CD4-positive, alpha-beta T cell treated with Interleukin-21 for 1 hour (primary cell): Measurements from ENCODE around the gene CATSPERZ.
A peak's percentile ranks its signal among the peaks of the same experiment; 100 is the strongest.

ENCODE experiments used
- DNase-seq: peaks from one replicate; pipeline ENCODE4 v3.0.0-alpha.2; 2020

CATSPERZ gene

GRCh38 chr11:64264371-64264852 is 35.7 kb upstream of the CATSPERZ start:
- no peak for DNase-seq

- DNase-seq = no peak
These were observed 34.7 kb upstream of the CATSPERZ start for GRCh38 chr11:64265176-64266160.

GRCh38 chr11:64266339-64266738 is 33.8 kb upstream of the CATSPERZ start:
- no peak for DNase-seq

GRCh38 chr11:64267207-64267945 is 32.8 kb upstream of the CATSPERZ start:
- DNase-seq = no peak

GRCh38 chr11:64268025-64268892 is 31.9 kb upstream of the CATSPERZ start:
- DNase-seq = no peak

- DNase-seq = no peak
These were observed 31.1 kb upstream of the CATSPERZ start for GRCh38 chr11:64268893-64269539.

GRCh38 chr11:64269540-64270220 is 30.5 kb upstream of the CATSPERZ start:
- DNase-seq = peak; percentile 98

- DNase-seq = no peak
These were observed 24.9 kb upstream of the CATSPERZ start for GRCh38 chr11:64275031-64275800.

- DNase-seq = no peak
These were observed 24.3 kb upstream of the CATSPERZ start for GRCh38 chr11:64275841-64276240.

GRCh38 chr11:64276653-64277431 is 23.3 kb upstream of the CATSPERZ start:
- no peak for DNase-seq

- no peak for DNase-seq
These were observed 21.5 kb upstream of the CATSPERZ start for GRCh38 chr11:64278576-64279190.

- DNase-seq = no peak
These were observed 18.0 kb upstream of the CATSPERZ start for GRCh38 chr11:64281957-64282770.

GRCh38 chr11:64283092-64283491 is 17.1 kb upstream of the CATSPERZ start:
- DNase-seq = no peak

GRCh38 chr11:64284048-64284961 is 15.9 kb upstream of the CATSPERZ start, which contains the start of gene BAD:
TSS of gene BAD (minus strand) at chr11:64284665. CDS start at chr11:64284368, 297 bp downstream.
- DNase-seq = peak; percentile 96

GRCh38 chr11:64284962-64285884 is 14.9 kb upstream of the CATSPERZ start, which contains the start of gene GPR137:
TSS of gene GPR137 (plus strand) at chr11:64285848. CDS start at chr11:64286525, 677 bp downstream.
- peak; percentile 92 for DNase-seq
